GM13976 (cell line): Measurements from ENCODE around the gene IQGAP3.

ENCODE experiments used
- DNase-seq: peaks from one replicate; pipeline ENCODE4 v3.0.0; 2012; ENCODE audit warnings: low spot score
- CTCF ChIP-seq: IDR thresholded peaks from 2 replicates; pipeline ENCODE4 v1.5.1; 2012; ENCODE audit warnings: borderline replicate concordance, mild to moderate bottlenecking; ENCODE audit not compliant: insufficient read depth; ENCODE audit errors: extremely low read depth, missing control alignments, control extremely low read depth
- in situ Hi-C: fragments of 300-500 bp; cut with MboI; formaldehyde crosslinking; loops from one replicate; pipeline ENCODE4 v1.12.0; 2022; ENCODE audit warnings: low sequenced_read_pairs, mixed read lengths, inconsistent platforms; ENCODE audit not compliant: unreplicated experiment

The IQGAP3 gene

GRCh38 chr1:156492591-156493080, 79.7 kb downstream of the IQGAP3 start:
- in situ Hi-C loops: no loop called here
- DNase-seq: peak; percentile 61
- no peak for TF ChIP-seq CTCF

- no peak for DNase-seq
- no peak for TF ChIP-seq CTCF
- in situ Hi-C loops: no loop called here
Observed at GRCh38 chr1:156492013-156492590, 80.3 kb downstream of the IQGAP3 start.

DNA sequence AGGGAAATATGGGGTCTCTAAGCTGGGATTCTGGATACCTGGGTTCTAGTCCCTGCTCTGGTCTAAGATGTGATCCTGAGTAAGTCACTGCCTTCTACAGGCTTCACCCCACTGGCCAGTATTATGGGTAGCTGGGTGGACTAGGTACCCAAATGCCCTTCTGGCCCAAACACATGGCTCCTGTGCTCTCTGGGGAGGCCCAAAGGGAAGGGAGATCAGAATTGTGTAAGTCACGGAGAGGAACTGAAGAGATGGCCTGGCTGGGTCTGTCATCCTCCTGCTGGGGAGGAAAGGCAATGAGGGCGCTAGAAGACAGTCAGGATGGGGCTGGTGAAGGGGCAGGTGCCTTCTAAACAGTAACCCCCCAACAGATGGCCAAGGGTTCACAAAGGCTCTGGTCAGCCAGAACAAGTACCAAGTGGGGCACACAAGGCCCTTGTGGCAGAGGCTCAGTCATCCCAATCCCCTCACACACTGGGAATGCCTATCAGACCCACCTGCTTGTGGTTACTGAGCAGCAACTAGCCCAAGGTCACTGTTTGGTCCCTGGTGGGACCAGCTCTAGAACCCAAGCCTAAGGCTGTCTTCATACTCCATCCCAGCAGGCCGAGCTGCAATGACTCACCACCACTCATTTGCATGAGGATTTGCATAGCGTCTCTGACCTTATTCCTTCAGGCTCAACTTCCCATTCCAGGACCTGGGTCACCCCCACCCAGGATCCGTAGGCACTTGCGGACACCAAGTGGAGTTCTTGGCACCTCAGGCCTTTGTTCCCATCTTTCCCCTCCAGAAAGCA, 81.0 kb downstream of the IQGAP3 start:
- DNase-seq: no peak
- no peak for TF ChIP-seq CTCF
- in situ Hi-C loops: no loop called here

DNA sequence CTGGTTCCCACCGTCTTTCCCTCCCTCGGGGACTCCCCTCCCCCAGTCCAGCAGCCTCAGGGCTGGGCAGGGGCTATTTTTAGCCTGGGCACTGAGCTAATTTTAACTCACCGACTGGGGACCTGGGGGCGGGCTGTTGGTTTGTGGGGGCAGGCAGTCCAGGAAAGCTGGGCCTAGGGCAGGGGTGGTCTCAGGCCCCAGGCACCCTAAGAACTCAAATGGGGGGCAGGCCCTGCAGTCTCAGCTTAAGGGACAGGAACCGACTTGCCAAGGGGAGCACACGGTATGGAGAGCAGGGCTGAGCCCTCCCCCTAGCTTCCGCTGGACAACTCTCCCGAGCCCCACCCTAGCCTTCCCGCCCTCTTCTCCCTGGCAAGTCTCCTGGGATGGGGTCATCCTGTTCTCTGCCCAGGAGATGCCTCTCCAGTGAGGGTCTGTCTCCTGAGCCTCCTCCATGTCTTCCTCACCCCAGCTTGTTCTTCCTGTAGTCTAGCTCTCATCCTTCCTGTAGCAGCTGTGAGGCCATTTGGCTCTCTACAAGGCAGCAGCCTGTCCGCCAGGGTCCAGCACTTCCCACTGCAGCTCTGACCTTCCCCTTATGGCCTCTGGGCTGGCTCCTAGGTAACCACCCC, 81.8 kb downstream of the IQGAP3 start:
- TF ChIP-seq CTCF: no peak
- in situ Hi-C loops: no loop called here
- DNase-seq: no peak

DNA sequence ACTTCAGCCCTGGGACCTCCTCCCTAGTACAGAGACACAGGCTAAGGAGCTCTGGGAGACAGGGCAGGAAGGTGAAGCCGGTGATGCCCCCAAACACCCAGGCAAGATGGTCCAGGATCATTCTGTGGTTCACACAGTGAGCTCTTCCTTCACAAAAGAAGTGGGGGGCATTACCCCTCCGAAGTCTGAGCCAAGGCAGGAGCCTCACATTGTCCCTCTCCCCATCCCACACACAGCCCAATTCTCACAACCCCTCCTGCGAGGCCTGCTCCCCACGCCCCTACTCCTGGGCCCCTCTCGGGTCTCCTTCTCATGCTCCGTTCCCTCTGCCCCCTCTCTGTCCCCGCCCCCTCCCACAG, 82.5 kb downstream of the IQGAP3 start:
- in situ Hi-C loops: no loop called here
- no peak for DNase-seq
- TF ChIP-seq CTCF: no peak

DNA sequence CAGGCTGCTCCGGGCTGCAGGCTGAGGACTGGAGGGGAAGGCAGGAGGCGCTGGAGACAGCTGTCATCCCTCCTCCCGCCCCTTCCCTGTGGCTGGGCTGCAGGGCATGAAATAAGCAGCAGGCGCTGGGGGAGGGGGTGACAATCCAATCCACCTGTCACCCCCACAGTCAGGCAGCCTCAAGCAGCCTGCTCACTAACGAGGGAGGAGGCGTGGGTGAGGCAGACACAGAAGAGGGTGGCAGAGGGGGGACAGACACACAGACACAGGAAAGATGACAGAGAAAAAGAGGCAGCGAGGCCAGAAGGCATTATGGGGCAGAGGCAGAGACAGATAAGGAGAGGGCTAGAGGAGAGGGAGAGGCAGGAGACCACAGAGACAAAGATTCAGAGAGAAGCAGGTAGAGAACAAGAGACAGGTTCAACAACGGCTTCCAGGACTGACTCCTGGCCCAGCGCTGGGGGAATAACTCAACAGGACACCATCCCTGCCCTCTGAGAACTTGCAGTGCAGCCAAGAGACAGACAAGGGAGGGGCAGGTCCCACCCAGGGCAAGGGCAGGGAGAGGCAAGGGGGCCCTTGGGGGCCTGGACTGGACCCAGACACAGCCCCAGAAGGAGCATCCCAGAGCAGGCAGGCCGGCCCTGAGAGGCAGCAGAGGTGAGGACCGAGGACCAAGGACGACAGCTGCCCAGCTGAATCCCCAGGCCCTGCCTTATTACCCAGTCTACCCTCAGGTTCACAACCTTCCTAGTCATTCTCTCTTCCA, 83.0 kb downstream of the IQGAP3 start:
- peak; percentile 30 for TF ChIP-seq CTCF
- in situ Hi-C loops: no loop called here

More for the DNA sequence above, 83.0 kb downstream of the IQGAP3 start:
- DNase-seq: peak; percentile 55
